ENCODE results near the gene MAT2A.
A peak's percentile ranks its signal among the peaks of the same experiment; 100 is the strongest.
"Not testable (repeated sequence)": the region's sequence is repeated elsewhere in the genome, so short reads cannot be mapped to it uniquely, and the experiment has no call there.

MAT2A gene

GRCh38 chr2:85523903-85524335 is 15.0 kb upstream of the MAT2A start:
- DNase-seq (ENCODE audit: low read depth in 2 of 3, low spot score in 2 of 3) = no peak

- DNase-seq (ENCODE audit: low read depth in 2 of 3, low spot score in 2 of 3) = no peak
These were observed 14.5 kb upstream of the MAT2A start for GRCh38 chr2:85524336-85524908.

- DNase-seq (ENCODE audit: low read depth in 2 of 3, low spot score in 2 of 3) = no peak
These were observed 13.9 kb upstream of the MAT2A start for GRCh38 chr2:85525029-85525428.

- DNase-seq (ENCODE audit: low read depth in 2 of 3, low spot score in 2 of 3) = no peak
These were observed 13.4 kb upstream of the MAT2A start for GRCh38 chr2:85525567-85525966.

- no peak for DNase-seq (ENCODE audit: low read depth in 2 of 3, low spot score in 2 of 3)
These were observed 11.2 kb upstream of the MAT2A start for GRCh38 chr2:85527787-85528186.

GRCh38 chr2:85528355-85528754 is 10.6 kb upstream of the MAT2A start:
- no peak for DNase-seq (ENCODE audit: low read depth in 2 of 3, low spot score in 2 of 3)

- no peak for DNase-seq (ENCODE audit: low read depth in 2 of 3, low spot score in 2 of 3)
These were observed 9.2 kb upstream of the MAT2A start for GRCh38 chr2:85529809-85530208.

GRCh38 chr2:85531589-85531988 is 7.4 kb upstream of the MAT2A start:
- DNase-seq (ENCODE audit: low read depth in 2 of 3, low spot score in 2 of 3) = no peak

- no peak for DNase-seq (ENCODE audit: low read depth in 2 of 3, low spot score in 2 of 3)
These were observed 4.9 kb upstream of the MAT2A start for GRCh38 chr2:85534099-85534498.

- no peak for DNase-seq (ENCODE audit: low read depth in 2 of 3, low spot score in 2 of 3)
These were observed 4.1 kb upstream of the MAT2A start for GRCh38 chr2:85534881-85535280.

GRCh38 chr2:85536479-85536878 is 2.5 kb upstream of the MAT2A start:
- DNase-seq (ENCODE audit: low read depth in 2 of 3, low spot score in 2 of 3) = no peak

- peak; percentile 11 to 29 (median 15) for DNase-seq (ENCODE audit: low read depth in 2 of 3, low spot score in 2 of 3)
These were observed 1.1 kb upstream of the MAT2A start for GRCh38 chr2:85537600-85538506.

- peak; percentile 51 to 62 (median 52) for DNase-seq (ENCODE audit: low read depth in 2 of 3, low spot score in 2 of 3)
These were observed 579 bp downstream of the MAT2A start for GRCh38 chr2:85539361-85540132.

GRCh38 chr2:85540133-85540648 is 1.2 kb downstream of the MAT2A start:
- no peak for DNase-seq (ENCODE audit: low read depth in 2 of 3, low spot score in 2 of 3)

- no peak for DNase-seq (ENCODE audit: low read depth in 2 of 3, low spot score in 2 of 3)
These were observed 2.3 kb downstream of the MAT2A start for GRCh38 chr2:85541262-85541661.

- no peak for DNase-seq (ENCODE audit: low read depth in 2 of 3, low spot score in 2 of 3)
These were observed 2.9 kb downstream of the MAT2A start for GRCh38 chr2:85541753-85542457.

GRCh38 chr2:85542777-85543176 is 3.8 kb downstream of the MAT2A start:
- no peak for DNase-seq (ENCODE audit: low read depth in 2 of 3, low spot score in 2 of 3)

- not testable (repeated sequence) for DNase-seq (ENCODE audit: low read depth in 2 of 3, low spot score in 2 of 3)
These were observed 5.3 kb downstream of the MAT2A start for GRCh38 chr2:85544254-85544691.

GRCh38 chr2:85544915-85545779 is 6.2 kb downstream of the MAT2A start:
- not testable (repeated sequence) for DNase-seq (ENCODE audit: low read depth in 2 of 3, low spot score in 2 of 3)

GRCh38 chr2:85545780-85546240 is 6.8 kb downstream of the MAT2A start:
- no peak for DNase-seq (ENCODE audit: low read depth in 2 of 3, low spot score in 2 of 3)

Measured in activated CD8-positive, alpha-beta memory T cell treated with anti-CD3 and anti-CD28 coated beads for 48 hours (primary cell).